Thyroid gland (tissue), 4 donors: ENCODE measurements around the gene LGI4.

Experiments
- POLR2A ChIP-seq, 2 donors: fragments of 450-650 bp; IDR thresholded peaks; one replicate each; pipeline ENCODE4 v1.6.1; 2017; ENCODE audit warnings: antibody characterized with exemption in 2 of 2, mild to moderate bottlenecking in 2 of 2, moderate library complexity in 1 of 2
- TF ChIP-seq, protein P1 (sequence below), 6 experiments: fragments of 200-600 bp in 3 of 6; fragments of 450-650 bp in 3 of 6; sonication (generic) in 3 of 6; IDR thresholded peaks; one replicate each; pipeline ENCODE4 v1.5.1; 2016 to 2019; ENCODE audit warnings: antibody characterized with exemption in 6 of 6, mild to moderate bottlenecking in 2 of 6, inconsistent platforms in 1 of 6, moderate library complexity in 1 of 6

DNA sequence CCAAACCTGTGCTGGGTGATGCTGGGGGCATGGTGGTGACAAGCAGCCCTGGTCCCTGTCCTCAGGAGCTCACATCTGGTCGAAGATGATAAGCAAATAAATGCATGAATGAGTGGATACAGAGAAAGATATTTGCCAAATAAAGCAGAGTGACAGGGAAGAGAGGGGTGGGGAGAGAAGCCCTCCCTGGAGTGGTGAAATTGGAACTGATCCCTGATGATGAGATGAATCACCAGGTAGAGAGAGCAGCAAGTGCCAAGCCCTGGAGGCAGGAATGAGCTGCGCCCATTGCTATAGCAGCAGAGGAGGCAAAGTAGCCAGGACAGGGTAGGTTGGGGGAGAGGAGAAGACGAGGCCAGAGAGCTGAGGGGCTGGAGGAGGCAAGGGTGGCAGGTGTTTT lies 33.3 kb upstream of the LGI4 start:
- TF ChIP-seq POLR2A (IDR thresholded peaks at IDR 0.05) = no peak
- TF ChIP-seq, protein P1, sequence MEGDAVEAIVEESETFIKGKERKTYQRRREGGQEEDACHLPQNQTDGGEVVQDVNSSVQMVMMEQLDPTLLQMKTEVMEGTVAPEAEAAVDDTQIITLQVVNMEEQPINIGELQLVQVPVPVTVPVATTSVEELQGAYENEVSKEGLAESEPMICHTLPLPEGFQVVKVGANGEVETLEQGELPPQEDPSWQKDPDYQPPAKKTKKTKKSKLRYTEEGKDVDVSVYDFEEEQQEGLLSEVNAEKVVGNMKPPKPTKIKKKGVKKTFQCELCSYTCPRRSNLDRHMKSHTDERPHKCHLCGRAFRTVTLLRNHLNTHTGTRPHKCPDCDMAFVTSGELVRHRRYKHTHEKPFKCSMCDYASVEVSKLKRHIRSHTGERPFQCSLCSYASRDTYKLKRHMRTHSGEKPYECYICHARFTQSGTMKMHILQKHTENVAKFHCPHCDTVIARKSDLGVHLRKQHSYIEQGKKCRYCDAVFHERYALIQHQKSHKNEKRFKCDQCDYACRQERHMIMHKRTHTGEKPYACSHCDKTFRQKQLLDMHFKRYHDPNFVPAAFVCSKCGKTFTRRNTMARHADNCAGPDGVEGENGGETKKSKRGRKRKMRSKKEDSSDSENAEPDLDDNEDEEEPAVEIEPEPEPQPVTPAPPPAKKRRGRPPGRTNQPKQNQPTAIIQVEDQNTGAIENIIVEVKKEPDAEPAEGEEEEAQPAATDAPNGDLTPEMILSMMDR (IDR thresholded peaks at IDR 0.05) = no peak
